Mammary epithelial cell (primary cell): ENCODE results near the gene ZC3H8.

Source experiments
- CTCF ChIP-seq, 2 donors: IDR thresholded peaks in 1 of 2; conservative IDR thresholded peaks in 1 of 2; 2 replicates each; pipeline ENCODE4 v1.5.1; 2011 to 2012; ENCODE audit warnings: inconsistent platforms in 2 of 2, low read length in 2 of 2, mild to moderate bottlenecking in 2 of 2, control low read depth in 1 of 2, low read depth in 1 of 2; ENCODE audit not compliant: insufficient read depth in 1 of 2; ENCODE audit errors: extremely low read depth in 1 of 2
- EZH2 ChIP-seq: IDR thresholded peaks from 2 replicates; pipeline ENCODE4 v1.6.1; 2012; ENCODE audit warnings: low read length, inconsistent platforms, borderline replicate concordance

GRCh38 chr2:112162956-112163355, 91.9 kb downstream of the ZC3H8 start:
- TF ChIP-seq CTCF (conservative IDR thresholded peaks at IDR 0.05 in 1 of 2, IDR thresholded peaks at IDR 0.05 in 1 of 2; ENCODE audit: extremely low read depth in 1 of 2, insufficient read depth in 1 of 2, low read depth in 1 of 2, low read length in 2 of 2) (no peak), EZH2 (no peak)
